Right lobe of liver (tissue), 6 donors: ENCODE measurements around the gene PAGE1. TPM values are rescaled to one million over a fixed set of nuclear protein-coding genes. Genes with fewer than 3 reads are reported as not detected.
A peak's percentile ranks its signal among the peaks of the same experiment; 100 is the strongest.

ENCODE experiments used
- ATAC-seq, 4 donors: fragments of 200-7000 bp; cut with Tn5 transposase; one replicate each; pipeline ENCODE4 v1.9.1; 2020; ENCODE audit warnings: mild to moderate bottlenecking in 4 of 4, moderate library complexity in 4 of 4
- DNase-seq, 3 donors: peaks; one replicate each; pipeline ENCODE4 v3.0.0-alpha.2; 2020
- H3K27ac ChIP-seq, 3 donors: fragments of 200-600 bp; one replicate each; pipeline ENCODE4 v1.8.0; 2022
- H3K27me3 ChIP-seq, 2 donors: fragments of 200-600 bp; one replicate each; pipeline ENCODE4 v1.8.0; 2022
- H3K36me3 ChIP-seq, 4 donors: fragments of 200-600 bp; sonication (generic) in 1 of 4; one replicate each; pipeline versions ENCODE4 v1.5.1 to v1.8.0; 2017 to 2022; ENCODE audit warnings: control low read depth in 1 of 4
- H3K4me1 ChIP-seq, 4 donors: fragments of 200-600 bp; sonication (generic) in 1 of 4; one replicate each; pipeline versions ENCODE4 v1.5.1 to v1.8.0; 2017 to 2022; ENCODE audit warnings: control low read depth in 1 of 4
- H3K4me3 ChIP-seq, 3 donors: fragments of 200-600 bp; one replicate each; pipeline ENCODE4 v1.8.0; 2022
- H3K9me3 ChIP-seq, 4 donors: fragments of 200-600 bp; sonication (generic) in 1 of 4; one replicate each; pipeline versions ENCODE4 v1.5.1 to v1.8.0; 2017 to 2022; ENCODE audit warnings: control low read depth in 1 of 4
- POLR2A ChIP-seq: fragments of 450-650 bp; IDR thresholded peaks from one replicate; pipeline ENCODE4 v1.6.1; 2017; ENCODE audit warnings: antibody characterized with exemption, mild to moderate bottlenecking
- WGBS: methylation state at CpG from one replicate; pipeline ENCODE4 v1.1.6; 2018; ENCODE audit warnings: low coverage, low lambda C conversion rate; ENCODE audit not compliant: insufficient coverage; ENCODE audit errors: missing lambda C conversion rate; 5-methylcytosine and 5-hydroxymethylcytosine counted together
- intact Hi-C, 2 donors: fragments of 100-400 bp; cut with DNase I; formaldehyde crosslinking; loops; one replicate each; pipeline versions ENCODE4 v1.11.2 to v1.14.1; 2022
- total RNA-seq, 6 experiments: library from RNA; depleted of rRNA in 2 of 6; stranded (reverse); fragments of >200 nt in 2 of 6; fragmentation: NEBNext Ultra II Directional in 3 of 6; extraction: Animal tissue kit (Norgen Biotek cat#: 25700) in 3 of 6; gene quantifications; one replicate each; pipeline versions ENCODE4 v1.1.0 to v1.2.4, GENCODE V29; 2016 to 2023
- TF ChIP-seq, protein P1 (sequence below), 4 donors: fragments of 200-600 bp in 3 of 4; fragments of 450-650 bp in 1 of 4; IDR thresholded peaks; one replicate each; pipeline versions ENCODE4 v1.5.1 to v1.8.0; 2016 to 2022; ENCODE audit warnings: antibody characterized with exemption in 4 of 4, mild to moderate bottlenecking in 2 of 4
- donor health status: DM: no; HTN: yes; CAD: no.
- donor health status: DM: no; HTN: no; CAD: no.
- donor health status: DM: no; HTN: no; CAD: no.
- donor health status: DM: no; HTN: yes; CAD: no.
- donor health status: DM: no; HTN: yes; CAD: no.

The PAGE1 gene
- total RNA-seq, 6 experiments from 2014 or later, result not detected

DNA sequence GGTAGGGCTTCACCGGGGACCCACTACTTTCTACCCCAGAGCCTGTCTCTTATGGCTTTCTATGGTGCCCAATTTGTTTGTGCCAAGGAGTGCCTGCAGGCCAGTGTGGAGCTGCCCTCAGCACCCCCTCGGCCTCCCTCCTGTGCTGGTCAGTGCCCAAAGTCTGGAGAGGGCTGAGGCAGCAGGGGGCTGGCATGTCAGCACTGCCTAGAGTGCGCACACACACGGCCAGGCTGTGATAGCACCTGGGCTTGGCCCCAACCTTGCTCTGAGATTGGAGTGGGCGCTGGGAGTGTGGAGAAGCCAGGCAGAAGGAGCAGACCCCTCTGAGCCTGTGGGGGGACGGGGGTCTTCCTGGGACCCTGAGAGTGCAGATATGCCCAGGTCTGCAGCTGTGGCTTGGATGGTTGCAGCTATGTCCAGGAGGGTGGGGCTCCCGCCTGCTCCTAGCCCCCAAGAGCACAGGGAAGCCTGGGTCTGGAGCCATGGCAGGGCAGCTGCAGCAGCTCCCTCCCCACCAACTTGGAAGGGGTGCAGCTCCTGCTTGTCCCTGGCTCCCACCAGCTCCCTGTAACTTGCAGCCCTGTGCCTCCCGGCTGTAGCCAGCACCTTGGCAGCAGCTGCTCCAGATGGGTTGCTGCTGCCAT lies 50.7 kb downstream of the PAGE1 start:
- DNase-seq (no peak), ATAC-seq (peak in 1 of 4 donors; percentile 37)
- Histone ChIP-seq H3K27me3 (peaks cover 0 to 5% of the 10 kb centered on the region in 2 donors), H3K9me3 (no peaks in the 10 kb centered on the region), H3K36me3 (no peaks in the 10 kb centered on the region), H3K4me3 (no peak overlapping the region), H3K4me1 (no peaks in the 10 kb centered on the region), H3K27ac (no peak overlapping the region)
- TF ChIP-seq, protein P1, sequence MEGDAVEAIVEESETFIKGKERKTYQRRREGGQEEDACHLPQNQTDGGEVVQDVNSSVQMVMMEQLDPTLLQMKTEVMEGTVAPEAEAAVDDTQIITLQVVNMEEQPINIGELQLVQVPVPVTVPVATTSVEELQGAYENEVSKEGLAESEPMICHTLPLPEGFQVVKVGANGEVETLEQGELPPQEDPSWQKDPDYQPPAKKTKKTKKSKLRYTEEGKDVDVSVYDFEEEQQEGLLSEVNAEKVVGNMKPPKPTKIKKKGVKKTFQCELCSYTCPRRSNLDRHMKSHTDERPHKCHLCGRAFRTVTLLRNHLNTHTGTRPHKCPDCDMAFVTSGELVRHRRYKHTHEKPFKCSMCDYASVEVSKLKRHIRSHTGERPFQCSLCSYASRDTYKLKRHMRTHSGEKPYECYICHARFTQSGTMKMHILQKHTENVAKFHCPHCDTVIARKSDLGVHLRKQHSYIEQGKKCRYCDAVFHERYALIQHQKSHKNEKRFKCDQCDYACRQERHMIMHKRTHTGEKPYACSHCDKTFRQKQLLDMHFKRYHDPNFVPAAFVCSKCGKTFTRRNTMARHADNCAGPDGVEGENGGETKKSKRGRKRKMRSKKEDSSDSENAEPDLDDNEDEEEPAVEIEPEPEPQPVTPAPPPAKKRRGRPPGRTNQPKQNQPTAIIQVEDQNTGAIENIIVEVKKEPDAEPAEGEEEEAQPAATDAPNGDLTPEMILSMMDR (IDR thresholded peaks at IDR 0.05), result no peak
- TF ChIP-seq POLR2A, result no peak
- 100% methylated on average over 1 of the region's 8 CpGs for WGBS
- intact Hi-C loops, result no loop called here

Other genes starting within 250 kb of the PAGE1 start
- gene GAGE12C, start 163.8 kb downstream of the PAGE1 start, total RNA-seq, result not detected
- gene GAGE12D, start 154.3 kb downstream of the PAGE1 start, total RNA-seq, result not detected
- gene GAGE12E, start 144.7 kb downstream of the PAGE1 start, total RNA-seq, result not detected
- not detected for gene GAGE12F, start 135.1 kb downstream of the PAGE1 start, total RNA-seq
- not detected for gene GAGE12G, start 125.6 kb downstream of the PAGE1 start, total RNA-seq
- not detected for gene GAGE12H, start 116.0 kb downstream of the PAGE1 start, total RNA-seq
- not detected for gene GAGE2A, start 106.5 kb downstream of the PAGE1 start, total RNA-seq
- not detected for gene GAGE1, start 97.0 kb downstream of the PAGE1 start, total RNA-seq
- gene PAGE4, start 133.3 kb upstream of the PAGE1 start, total RNA-seq, result under 1 TPM in 1 of 6 experiments, not detected in 5; 0.98 TPM
- gene USP27X, start 183.5 kb upstream of the PAGE1 start, total RNA-seq, result 1 to 10 TPM in 4 of 6 experiments, under 1 TPM in 2; 0.68 to 1.5 (median 1.2) TPM
- 10 to 100 TPM in 5 of 6 experiments, 1 to 10 TPM in 1; 9.7 to 26.5 (median 14.0) TPM for gene CLCN5, start 226.6 kb upstream of the PAGE1 start, total RNA-seq